Naive thymus-derived CD4-positive, alpha-beta T cell (primary cell): ENCODE results near the gene COBLL1. TPM values are rescaled to one million over a fixed set of nuclear protein-coding genes. Genes with fewer than 3 reads are reported as not detected.

Source experiments
- ATAC-seq: fragments of 150-1000 bp; cut with Tn5 transposase; 2 replicates; pipeline ENCODE4 v1.10.0; 2021; ENCODE audit warnings: mild to moderate bottlenecking, moderate library complexity
- CTCF ChIA-PET: fragments of 350-600 bp; sonication (Branson Sonifier 250); formaldehyde crosslinking; loops from one replicate; lab custom pipeline; 2021; ENCODE audit warnings: antibody characterized with exemption; lab: Charles Lee
- POLR2A ChIA-PET: fragments of 350-600 bp; sonication (Branson Sonifier 250); formaldehyde crosslinking; loops from one replicate; lab custom pipeline; 2021; ENCODE audit warnings: antibody characterized with exemption, inconsistent platforms; lab: Charles Lee
- DNase-seq, 9 donors: peaks; one replicate each; pipeline versions ENCODE4 v3.0.0 to v3.0.0-alpha.2; 2020 to 2022; ENCODE audit warnings: mixed read lengths in 1 of 9
- H3K27ac ChIP-seq: one replicate; pipeline ENCODE4 v1.7.0; 2013; ENCODE audit warnings: mild to moderate bottlenecking, low read depth, low read length, moderate library complexity
- H3K27me3 ChIP-seq, 2 donors: one replicate each; pipeline ENCODE4 v1.7.0; 2013; ENCODE audit warnings: low read length in 2 of 2, mild to moderate bottlenecking in 2 of 2, moderate library complexity in 2 of 2; ENCODE audit not compliant: control insufficient read depth in 2 of 2, insufficient read depth in 2 of 2
- H3K36me3 ChIP-seq, 3 experiments: 1 replicate in 2 of 3; 2 replicates in 1 of 3; pipeline ENCODE4 v1.7.0; 2013; ENCODE audit warnings: low read length in 3 of 3, mild to moderate bottlenecking in 3 of 3, moderate library complexity in 1 of 3; ENCODE audit not compliant: insufficient read depth in 3 of 3, control insufficient read depth in 2 of 3
- H3K4me1 ChIP-seq, 2 donors: one replicate each; pipeline ENCODE4 v1.7.0; 2013; ENCODE audit warnings: low read length in 2 of 2, mild to moderate bottlenecking in 2 of 2, moderate library complexity in 1 of 2; ENCODE audit not compliant: control insufficient read depth in 2 of 2, insufficient read depth in 2 of 2
- H3K4me3 ChIP-seq: 2 replicates; pipeline ENCODE4 v1.7.0; 2013; ENCODE audit warnings: mild to moderate bottlenecking, low read length
- H3K9me3 ChIP-seq, 3 experiments: 1 replicate in 2 of 3; 2 replicates in 1 of 3; pipeline ENCODE4 v1.7.0; 2013; ENCODE audit warnings: low read length in 3 of 3; ENCODE audit not compliant: control insufficient read depth in 2 of 3
- H3K27ac Mint-ChIP-seq, 9 donors: one replicate each; pipeline ENCODE4 v1.8.0; 2020 to 2022; ENCODE audit warnings: mixed read lengths in 9 of 9, mild to moderate bottlenecking in 8 of 9, moderate library complexity in 5 of 9, inconsistent platforms in 2 of 9
- H3K27me3 Mint-ChIP-seq, 5 donors: one replicate each; pipeline ENCODE4 v1.8.0; 2021 to 2022; ENCODE audit warnings: mixed read lengths in 5 of 5, mild to moderate bottlenecking in 1 of 5
- H3K36me3 Mint-ChIP-seq, 5 donors: one replicate each; pipeline ENCODE4 v1.8.0; 2020 to 2022; ENCODE audit warnings: mixed read lengths in 5 of 5, mild to moderate bottlenecking in 3 of 5, inconsistent platforms in 1 of 5
- H3K4me1 Mint-ChIP-seq, 7 donors: one replicate each; pipeline ENCODE4 v1.8.0; 2020 to 2022; ENCODE audit warnings: mixed read lengths in 7 of 7, mild to moderate bottlenecking in 3 of 7, inconsistent platforms in 1 of 7
- H3K4me3 Mint-ChIP-seq, 10 donors: one replicate each; pipeline ENCODE4 v1.8.0; 2020 to 2022; ENCODE audit warnings: mild to moderate bottlenecking in 10 of 10, mixed read lengths in 10 of 10, moderate library complexity in 6 of 10, inconsistent platforms in 2 of 10
- H3K9me3 Mint-ChIP-seq, 11 donors: one replicate each; pipeline ENCODE4 v1.8.0; 2020 to 2022; ENCODE audit warnings: mixed read lengths in 11 of 11, mild to moderate bottlenecking in 4 of 11, inconsistent platforms in 1 of 11, moderate library complexity in 1 of 11
- intact Hi-C, 2 donors: fragments of 100-400 bp; cut with micrococcal nuclease; formaldehyde crosslinking; loops; one replicate each; pipeline ENCODE4 v1.15.1; 2023
- polyA plus RNA-seq, 2 donors: library from polyadenylated mRNA; unstranded; fragments of 300-500 nt; fragmentation: Illumina TruSeq; gene quantifications; one replicate each; pipeline ENCODE4 v1.2.3, GENCODE V29; 2021
- total RNA-seq, 6 experiments: library from RNA in 5 of 6; stranded (reverse) in 5 of 6; gene quantifications; 1 replicate in 5 of 6; 2 replicates in 1 of 6; pipeline ENCODE4 v1.2.3 and lab custom pipeline; 2021 to 2026

The COBLL1 gene
- total and polyA plus RNA-seq, 7 experiments from 2014 or later: 0.22 to 8.0 (median 0.57) TPM; not detected in 2

- Mint-ChIP-seq H3K27me3 (peaks cover 0 to 2% (median 0%) of the 10 kb centered on the region in 5 donors), H3K27ac (no peak overlapping the region), H3K4me3 (no peak overlapping the region), H3K4me1 (no peaks in the 10 kb centered on the region), H3K36me3 (no peaks in the 10 kb centered on the region), H3K9me3 (peaks cover 0 to 3% (median 0%) of the 10 kb centered on the region in 11 donors)
- CTCF ChIA-PET: no interaction called here
- H3K4me3 ChIP-seq: no peak overlapping the region
- no peaks in the 10 kb centered on the region for H3K4me1 ChIP-seq
- H3K9me3 ChIP-seq: no peaks in the 10 kb centered on the region
- intact Hi-C loops: no loop called here
- ATAC-seq (no peak), DNase-seq (no peak)
- POLR2A ChIA-PET: no interaction called here
- no peaks in the 10 kb centered on the region for H3K27me3 ChIP-seq
- H3K27ac ChIP-seq: no peak overlapping the region
- no peaks in the 10 kb centered on the region for H3K36me3 ChIP-seq
These were observed 71.2 kb downstream of the COBLL1 start for GRCh38 chr2:164770421-164770916.

- no peak overlapping the region for H3K27ac Mint-ChIP-seq
- H3K36me3 ChIP-seq: no peaks in the 10 kb centered on the region
- ChIA-PET CTCF (no interaction called here), POLR2A (no interaction called here)
- H3K27me3 ChIP-seq: no peaks in the 10 kb centered on the region
- no peak for DNase-seq
- peaks cover 0 to 4% (median 0%) of the 10 kb centered on the region in 11 donors for H3K9me3 Mint-ChIP-seq
- no peaks in the 10 kb centered on the region for H3K9me3 ChIP-seq
- H3K27ac ChIP-seq: no peak overlapping the region
- H3K27me3 Mint-ChIP-seq: peaks cover 0 to 2% (median 0%) of the 10 kb centered on the region in 5 donors
- H3K36me3 Mint-ChIP-seq: no peaks in the 10 kb centered on the region
- H3K4me1 Mint-ChIP-seq: no peaks in the 10 kb centered on the region
- no peak for ATAC-seq
- no peaks in the 10 kb centered on the region for H3K4me1 ChIP-seq
- no peak overlapping the region for H3K4me3 ChIP-seq
- H3K4me3 Mint-ChIP-seq: no peak overlapping the region
- intact Hi-C loops: no loop called here
These were observed 74.7 kb downstream of the COBLL1 start for GRCh38 chr2:164766954-164767320.

GRCh38 chr2:164766216-164766953, 75.2 kb downstream of the COBLL1 start:
- H3K27me3 Mint-ChIP-seq: peaks cover 0 to 2% (median 0%) of the 10 kb centered on the region in 5 donors
- H3K4me1 Mint-ChIP-seq: no peaks in the 10 kb centered on the region
- H3K27ac ChIP-seq: no peak overlapping the region
- no peak for DNase-seq
- intact Hi-C loops: no loop called here
- no peaks in the 10 kb centered on the region for H3K36me3 Mint-ChIP-seq
- H3K4me3 Mint-ChIP-seq: no peak overlapping the region
- no peak for ATAC-seq
- ChIA-PET CTCF (no interaction called here), POLR2A (no interaction called here)
- no peaks in the 10 kb centered on the region for H3K9me3 ChIP-seq
- H3K4me3 ChIP-seq: no peak overlapping the region
- peaks cover 0 to 4% (median 0%) of the 10 kb centered on the region in 11 donors for H3K9me3 Mint-ChIP-seq
- H3K4me1 ChIP-seq: no peaks in the 10 kb centered on the region
- H3K36me3 ChIP-seq: no peaks in the 10 kb centered on the region
- no peak overlapping the region for H3K27ac Mint-ChIP-seq
- no peaks in the 10 kb centered on the region for H3K27me3 ChIP-seq

- Mint-ChIP-seq H3K4me1 (no peaks in the 10 kb centered on the region), H3K4me3 (no peak overlapping the region), H3K27me3 (peaks cover 0 to 2% (median 0%) of the 10 kb centered on the region in 5 donors), H3K36me3 (no peaks in the 10 kb centered on the region), H3K9me3 (peaks cover 0 to 4% (median 0%) of the 10 kb centered on the region in 11 donors), H3K27ac (no peak overlapping the region)
- DNase-seq: no peak
- H3K27me3 ChIP-seq: no peaks in the 10 kb centered on the region
- H3K36me3 ChIP-seq: no peaks in the 10 kb centered on the region
- no peak overlapping the region for H3K27ac ChIP-seq
- H3K4me1 ChIP-seq: no peaks in the 10 kb centered on the region
- ChIA-PET POLR2A (no interaction called here), CTCF (no interaction called here)
- H3K4me3 ChIP-seq: no peak overlapping the region
- ATAC-seq: no peak
- intact Hi-C loops: no loop called here
- no peaks in the 10 kb centered on the region for H3K9me3 ChIP-seq
These were observed 76.6 kb downstream of the COBLL1 start for GRCh38 chr2:164764996-164765395.

- H3K27ac Mint-ChIP-seq: no peak overlapping the region
- Histone ChIP-seq H3K27me3 (no peaks in the 10 kb centered on the region), H3K9me3 (no peaks in the 10 kb centered on the region), H3K4me3 (no peak overlapping the region), H3K36me3 (no peaks in the 10 kb centered on the region), H3K27ac (no peak overlapping the region), H3K4me1 (no peaks in the 10 kb centered on the region)
- H3K9me3 Mint-ChIP-seq: peaks cover 0 to 4% (median 0%) of the 10 kb centered on the region in 11 donors
- intact Hi-C loops: no loop called here
- POLR2A ChIA-PET: no interaction called here
- H3K4me1 Mint-ChIP-seq: no peaks in the 10 kb centered on the region
- H3K4me3 Mint-ChIP-seq: no peak overlapping the region
- CTCF ChIA-PET: no interaction called here
- ATAC-seq (no peak), DNase-seq (no peak)
- H3K27me3 Mint-ChIP-seq: peaks cover 0 to 2% (median 0%) of the 10 kb centered on the region in 5 donors
- H3K36me3 Mint-ChIP-seq: no peaks in the 10 kb centered on the region
These were observed 77.1 kb downstream of the COBLL1 start for GRCh38 chr2:164764474-164764873.

- Mint-ChIP-seq H3K27ac (no peak overlapping the region), H3K9me3 (peaks cover 0 to 4% (median 0%) of the 10 kb centered on the region in 11 donors), H3K36me3 (no peaks in the 10 kb centered on the region), H3K4me1 (no peaks in the 10 kb centered on the region), H3K4me3 (no peak overlapping the region), H3K27me3 (peaks cover 0 to 2% (median 0%) of the 10 kb centered on the region in 5 donors)
- no peaks in the 10 kb centered on the region for H3K36me3 ChIP-seq
- no peak overlapping the region for H3K27ac ChIP-seq
- ChIA-PET POLR2A (no interaction called here), CTCF (no interaction called here)
- no peaks in the 10 kb centered on the region for H3K27me3 ChIP-seq
- intact Hi-C loops: no loop called here
- H3K4me3 ChIP-seq: no peak overlapping the region
- no peaks in the 10 kb centered on the region for H3K4me1 ChIP-seq
- H3K9me3 ChIP-seq: no peaks in the 10 kb centered on the region
- no peak for ATAC-seq
- DNase-seq: no peak
These were observed 78.2 kb downstream of the COBLL1 start for GRCh38 chr2:164763431-164763830.
